GM19438 (cell line): ENCODE measurements around the gene CPLANE2.
A peak's percentile ranks its signal among the peaks of the same experiment; 100 is the strongest.
"Not testable (repeated sequence)": the region's sequence is repeated elsewhere in the genome, so short reads cannot be mapped to it uniquely, and the experiment has no call there.

Experiments
- ATAC-seq: cut with Tn5 transposase; IDR thresholded peaks from one replicate; pipeline ENCODE4 v1.9.1; 2021; ENCODE audit warnings: low read depth; ENCODE audit not compliant: unreplicated experiment

Gene CPLANE2

GRCh38 chr1:16231331-16232315 lies 5.4 kb downstream of the CPLANE2 start:
- ATAC-seq: no peak

GRCh38 chr1:16230744-16231143 lies 6.2 kb downstream of the CPLANE2 start:
- ATAC-seq: no peak

GRCh38 chr1:16229976-16230740 lies 6.8 kb downstream of the CPLANE2 start:
- ATAC-seq: no peak

GRCh38 chr1:16226490-16227179 lies 10.3 kb downstream of the CPLANE2 start:
- no peak for ATAC-seq

- no peak for ATAC-seq
These were observed 10.9 kb downstream of the CPLANE2 start for GRCh38 chr1:16226129-16226489.

- ATAC-seq: no peak
These were observed 12.5 kb downstream of the CPLANE2 start for GRCh38 chr1:16224472-16224871.

GRCh38 chr1:16222716-16223115 lies 14.3 kb downstream of the CPLANE2 start:
- ATAC-seq: not testable (repeated sequence)

GRCh38 chr1:16221499-16221898 lies 15.5 kb downstream of the CPLANE2 start:
- no peak for ATAC-seq

- no peak for ATAC-seq
These were observed 16.9 kb downstream of the CPLANE2 start for GRCh38 chr1:16219968-16220500.

- ATAC-seq: no peak
These were observed 18.3 kb downstream of the CPLANE2 start for GRCh38 chr1:16218674-16219071.

- no peak for ATAC-seq
These were observed 18.8 kb downstream of the CPLANE2 start for GRCh38 chr1:16218014-16218673.

- peak; percentile 94 for ATAC-seq
These were observed 19.8 kb downstream of the CPLANE2 start for GRCh38 chr1:16217061-16217785.

GRCh38 chr1:16215882-16216753 lies 20.9 kb downstream of the CPLANE2 start:
- no peak for ATAC-seq

GRCh38 chr1:16215240-16215639 lies 21.7 kb downstream of the CPLANE2 start:
- not testable (repeated sequence) for ATAC-seq

- ATAC-seq: not testable (repeated sequence)
These were observed 23.4 kb downstream of the CPLANE2 start for GRCh38 chr1:16213544-16213943.

GRCh38 chr1:16213013-16213412 lies 24.0 kb downstream of the CPLANE2 start:
- ATAC-seq: no peak

GRCh38 chr1:16212251-16212961 lies 24.6 kb downstream of the CPLANE2 start, which contains the start of gene ARHGEF19:
TSS of gene ARHGEF19 (minus strand) at chr1:16212652. CDS start at chr1:16209054, 3,598 bp downstream.
- ATAC-seq: no peak

- no peak for ATAC-seq
These were observed 25.2 kb downstream of the CPLANE2 start for GRCh38 chr1:16211824-16212223.
